HEK293T (cell line): ENCODE measurements around the gene NEURL1.

Experiments used
- BHLHE40 ChIP-seq: fragments of 450-650 bp; IDR thresholded peaks from 2 replicates; pipeline ENCODE4 v1.6.1; 2016; ENCODE audit warnings: mild to moderate bottlenecking, moderate library complexity, borderline replicate concordance
- CTBP1 ChIP-seq: fragments of 450-650 bp; IDR thresholded peaks from 2 replicates; pipeline ENCODE4 v1.6.1; 2016; ENCODE audit warnings: borderline replicate concordance
- FOXA1 ChIP-seq: fragments of 450-650 bp; IDR thresholded peaks from 2 replicates; pipeline ENCODE4 v1.6.1; 2016; ENCODE audit warnings: mild to moderate bottlenecking
- FOXK2 ChIP-seq: fragments of 450-650 bp; IDR thresholded peaks from 2 replicates; pipeline ENCODE4 v1.6.1; 2016; ENCODE audit warnings: mild to moderate bottlenecking
- HDGF ChIP-seq: fragments of 450-650 bp; IDR thresholded peaks from 2 replicates; pipeline ENCODE4 v1.6.1; 2017; ENCODE audit warnings: antibody characterized with exemption, borderline replicate concordance
- L3MBTL2 ChIP-seq: fragments of 450-650 bp; conservative IDR thresholded peaks from 2 replicates; pipeline ENCODE4 v1.6.1; 2016; ENCODE audit warnings: mild to moderate bottlenecking
- SP1 ChIP-seq: fragments of 450-650 bp; IDR thresholded peaks from 2 replicates; pipeline ENCODE4 v1.6.1; 2017

- TF ChIP-seq FOXA1 (no peak), BHLHE40 (no peak), FOXK2 (no peak), CTBP1 (no peak), SP1 (no peak), L3MBTL2 (no peak), HDGF (no peak)
These were observed 747 bp upstream of the NEURL1 start for GRCh38 chr10:103492655-103493261.
